Measurements from ENCODE around the gene ACAP2.

ACAP2 gene

GRCh38 chr3:195462308-195462610 is 19.4 kb upstream of the ACAP2 start:
- DNase-seq (ENCODE audit: low spot score): no peak
- TF ChIP-seq, protein P1, sequence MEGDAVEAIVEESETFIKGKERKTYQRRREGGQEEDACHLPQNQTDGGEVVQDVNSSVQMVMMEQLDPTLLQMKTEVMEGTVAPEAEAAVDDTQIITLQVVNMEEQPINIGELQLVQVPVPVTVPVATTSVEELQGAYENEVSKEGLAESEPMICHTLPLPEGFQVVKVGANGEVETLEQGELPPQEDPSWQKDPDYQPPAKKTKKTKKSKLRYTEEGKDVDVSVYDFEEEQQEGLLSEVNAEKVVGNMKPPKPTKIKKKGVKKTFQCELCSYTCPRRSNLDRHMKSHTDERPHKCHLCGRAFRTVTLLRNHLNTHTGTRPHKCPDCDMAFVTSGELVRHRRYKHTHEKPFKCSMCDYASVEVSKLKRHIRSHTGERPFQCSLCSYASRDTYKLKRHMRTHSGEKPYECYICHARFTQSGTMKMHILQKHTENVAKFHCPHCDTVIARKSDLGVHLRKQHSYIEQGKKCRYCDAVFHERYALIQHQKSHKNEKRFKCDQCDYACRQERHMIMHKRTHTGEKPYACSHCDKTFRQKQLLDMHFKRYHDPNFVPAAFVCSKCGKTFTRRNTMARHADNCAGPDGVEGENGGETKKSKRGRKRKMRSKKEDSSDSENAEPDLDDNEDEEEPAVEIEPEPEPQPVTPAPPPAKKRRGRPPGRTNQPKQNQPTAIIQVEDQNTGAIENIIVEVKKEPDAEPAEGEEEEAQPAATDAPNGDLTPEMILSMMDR (IDR thresholded peaks at IDR 0.05; ENCODE audit: extremely low read depth, missing control alignments): no peak

- DNase-seq (ENCODE audit: low spot score): no peak
- TF ChIP-seq, protein P1 (IDR thresholded peaks at IDR 0.05; ENCODE audit: extremely low read depth, missing control alignments): no peak
Observed at GRCh38 chr3:195461594-195462307, 18.9 kb upstream of the ACAP2 start.

DNA sequence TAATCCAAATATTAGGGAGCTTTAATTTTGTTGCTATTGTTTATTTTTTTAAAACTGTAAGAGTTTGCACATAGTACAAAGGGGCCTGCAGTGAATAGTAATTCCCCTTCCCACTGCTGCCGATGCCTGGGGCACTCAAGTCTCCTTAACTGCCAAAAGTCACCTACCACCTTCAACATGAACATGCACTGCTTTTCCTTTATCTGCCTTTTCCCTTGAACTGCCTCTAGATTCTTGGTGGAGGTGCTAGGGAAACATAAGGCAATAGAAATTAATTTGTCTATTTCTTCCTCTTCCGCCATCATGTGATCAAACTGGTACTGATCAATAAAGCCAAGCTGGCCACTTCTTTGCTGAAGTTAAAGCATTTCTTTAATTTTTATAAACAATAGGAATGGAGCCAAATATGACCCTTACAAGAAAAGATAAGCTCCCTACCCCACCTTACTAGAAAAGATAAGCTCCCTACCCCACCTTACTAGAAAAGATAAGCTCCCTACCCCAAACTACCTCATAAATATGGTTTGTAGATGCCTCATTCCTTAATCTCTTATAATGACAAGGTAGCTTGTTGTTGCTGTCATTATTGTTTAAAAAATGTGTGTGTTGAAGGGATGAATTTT is 17.4 kb upstream of the ACAP2 start:
- TF ChIP-seq, protein P1 (IDR thresholded peaks at IDR 0.05; ENCODE audit: extremely low read depth, missing control alignments): no peak
- DNase-seq (ENCODE audit: low spot score): no peak

DNA sequence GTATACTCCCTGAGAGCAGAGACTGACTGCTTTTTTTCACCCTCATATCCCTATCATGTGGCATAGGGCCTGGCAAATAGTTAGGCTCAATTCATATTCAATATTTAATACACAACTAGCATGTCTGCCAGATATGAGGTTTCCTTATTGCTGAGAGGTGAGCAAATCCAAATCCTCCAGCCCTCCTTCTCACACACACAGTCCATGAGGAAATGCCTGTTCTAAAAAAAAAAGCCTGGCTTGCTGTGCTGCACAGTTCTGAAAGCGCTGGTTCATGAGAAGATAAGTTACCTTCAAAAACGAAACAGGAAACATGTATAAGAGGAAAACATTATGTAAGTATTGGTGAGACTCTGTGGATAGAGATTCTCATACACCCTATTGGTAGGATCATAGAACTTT is 15.5 kb upstream of the ACAP2 start:
- peak; percentile 56 for DNase-seq (ENCODE audit: low spot score)
- TF ChIP-seq, protein P1 (IDR thresholded peaks at IDR 0.05; ENCODE audit: extremely low read depth, missing control alignments): no peak

GRCh38 chr3:195455789-195456188 is 13.0 kb upstream of the ACAP2 start:
- DNase-seq (ENCODE audit: low spot score): no peak
- TF ChIP-seq, protein P1 (IDR thresholded peaks at IDR 0.05; ENCODE audit: extremely low read depth, missing control alignments): no peak

DNA sequence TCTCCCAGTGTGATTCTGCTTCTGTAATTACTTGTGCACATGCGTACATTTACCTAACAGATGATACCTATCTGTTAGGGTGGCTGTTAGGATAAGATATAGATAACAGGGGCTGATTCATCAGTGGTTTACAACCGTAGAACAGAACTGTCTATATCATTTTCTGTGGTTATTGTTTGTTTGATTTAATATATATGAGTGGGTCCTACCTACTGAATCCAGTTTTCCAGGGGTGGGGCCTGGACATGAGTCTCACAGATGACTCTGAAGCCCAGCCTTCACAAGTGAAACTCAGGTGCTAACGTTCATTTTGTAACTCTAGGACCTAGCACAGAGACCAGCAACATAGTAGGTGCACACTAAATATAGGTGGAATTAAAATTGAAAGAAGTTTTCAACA is 10.4 kb upstream of the ACAP2 start:
- TF ChIP-seq, protein P1 (IDR thresholded peaks at IDR 0.05; ENCODE audit: extremely low read depth, missing control alignments): no peak
- no peak for DNase-seq (ENCODE audit: low spot score)

DNA sequence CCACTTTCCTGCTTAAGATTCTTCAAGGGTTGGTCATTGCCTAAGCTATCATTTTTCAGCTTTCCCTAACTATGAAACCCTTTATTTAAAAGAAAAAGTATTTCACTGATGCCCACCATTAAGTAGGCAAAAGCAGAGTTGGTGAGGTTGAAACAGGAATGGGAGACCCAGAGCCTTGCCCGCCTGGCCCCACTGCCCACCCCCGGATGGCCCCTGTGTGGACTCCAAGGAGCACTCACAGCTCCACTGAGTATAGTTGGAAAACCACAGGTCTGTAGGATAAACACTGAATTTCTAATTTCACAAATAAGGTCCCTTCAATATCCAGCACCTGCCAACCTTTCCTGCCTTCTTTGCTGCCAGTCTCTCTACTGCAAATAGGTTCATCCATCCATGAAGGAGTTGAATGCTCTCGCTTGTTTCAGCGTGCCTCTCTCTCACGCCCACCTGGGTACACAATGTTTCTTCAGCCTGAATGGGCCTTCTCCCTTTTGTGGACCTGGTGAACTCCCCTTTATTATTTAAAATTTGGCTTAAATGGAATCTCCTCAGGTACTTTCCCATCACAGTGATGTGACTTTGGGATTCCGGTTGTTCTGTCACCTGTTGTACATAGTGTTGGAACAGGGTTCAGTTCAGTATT is 8.7 kb upstream of the ACAP2 start:
- TF ChIP-seq, protein P1 (IDR thresholded peaks at IDR 0.05; ENCODE audit: extremely low read depth, missing control alignments): no peak
- no peak for DNase-seq (ENCODE audit: low spot score)
